Glutamatergic neuron (in vitro differentiated cells): Measurements from ENCODE around the gene RAE1. TPM values are rescaled to one million over a fixed set of nuclear protein-coding genes. Genes with fewer than 3 reads are reported as not detected.
"Not testable (repeated sequence)": the region's sequence is repeated elsewhere in the genome, so short reads cannot be mapped to it uniquely, and the experiment has no call there.

Experiments
- DNase-seq: peaks from one replicate; pipeline ENCODE4 v3.0.0; 2022
- H3K27ac Mint-ChIP-seq: one replicate; pipeline ENCODE4 v1.8.0; 2020; ENCODE audit warnings: mild to moderate bottlenecking, mixed read lengths, inconsistent platforms; ENCODE audit not compliant: unreplicated experiment
- H3K27me3 Mint-ChIP-seq: one replicate; pipeline ENCODE4 v1.8.0; 2020; ENCODE audit warnings: mild to moderate bottlenecking, moderate library complexity, mixed read lengths, inconsistent platforms; ENCODE audit not compliant: unreplicated experiment
- H3K36me3 Mint-ChIP-seq: one replicate; pipeline ENCODE4 v1.8.0; 2020; ENCODE audit warnings: mild to moderate bottlenecking, mixed read lengths, inconsistent platforms; ENCODE audit not compliant: unreplicated experiment
- H3K4me1 Mint-ChIP-seq: one replicate; pipeline ENCODE4 v1.8.0; 2020; ENCODE audit warnings: mild to moderate bottlenecking, low read depth, mixed read lengths, inconsistent platforms; ENCODE audit not compliant: unreplicated experiment
- H3K4me3 Mint-ChIP-seq: one replicate; pipeline ENCODE4 v1.8.0; 2020; ENCODE audit warnings: mild to moderate bottlenecking, mixed read lengths, inconsistent platforms; ENCODE audit not compliant: unreplicated experiment
- H3K9me3 Mint-ChIP-seq: one replicate; pipeline ENCODE4 v1.8.0; 2020; ENCODE audit warnings: mild to moderate bottlenecking, moderate library complexity, mixed read lengths, inconsistent platforms; ENCODE audit not compliant: unreplicated experiment
- CTCF ChIP-seq: fragments of 200-600 bp; sonication (generic); IDR thresholded peaks from one replicate; pipeline ENCODE4 v1.5.0; 2021; ENCODE audit not compliant: partially characterized antibody, unreplicated experiment
- total RNA-seq: library from RNA; stranded (reverse); fragmentation: NEBNext Ultra II Directional; extraction: Animal tissue kit (Norgen Biotek cat#: 25700); gene quantifications from one replicate; pipeline ENCODE4 v1.2.1, GENCODE V29; 2021; ENCODE audit not compliant: unreplicated experiment

RAE1 gene
- total RNA-seq, 1 donor from 2014 or later: 28.3 TPM

- H3K4me3 Mint-ChIP-seq: no peak overlapping the region
- no peaks in the 10 kb centered on the region for H3K36me3 Mint-ChIP-seq
- H3K27ac Mint-ChIP-seq: no peak overlapping the region
- no peak for DNase-seq
- TF ChIP-seq CTCF: no peak
- peaks cover 7% of the 10 kb centered on the region for H3K9me3 Mint-ChIP-seq
- peaks cover 6% of the 10 kb centered on the region for H3K4me1 Mint-ChIP-seq
- peaks cover 4% of the 10 kb centered on the region for H3K27me3 Mint-ChIP-seq
Observed at GRCh38 chr20:57347393-57347792, 3.7 kb upstream of the RAE1 start.

GRCh38 chr20:57348200-57348921 lies 2.7 kb upstream of the RAE1 start:
- not testable (repeated sequence) for H3K36me3 Mint-ChIP-seq, H3K9me3 Mint-ChIP-seq, H3K4me1 Mint-ChIP-seq, H3K27ac Mint-ChIP-seq, H3K27me3 Mint-ChIP-seq, DNase-seq, H3K4me3 Mint-ChIP-seq

DNA sequence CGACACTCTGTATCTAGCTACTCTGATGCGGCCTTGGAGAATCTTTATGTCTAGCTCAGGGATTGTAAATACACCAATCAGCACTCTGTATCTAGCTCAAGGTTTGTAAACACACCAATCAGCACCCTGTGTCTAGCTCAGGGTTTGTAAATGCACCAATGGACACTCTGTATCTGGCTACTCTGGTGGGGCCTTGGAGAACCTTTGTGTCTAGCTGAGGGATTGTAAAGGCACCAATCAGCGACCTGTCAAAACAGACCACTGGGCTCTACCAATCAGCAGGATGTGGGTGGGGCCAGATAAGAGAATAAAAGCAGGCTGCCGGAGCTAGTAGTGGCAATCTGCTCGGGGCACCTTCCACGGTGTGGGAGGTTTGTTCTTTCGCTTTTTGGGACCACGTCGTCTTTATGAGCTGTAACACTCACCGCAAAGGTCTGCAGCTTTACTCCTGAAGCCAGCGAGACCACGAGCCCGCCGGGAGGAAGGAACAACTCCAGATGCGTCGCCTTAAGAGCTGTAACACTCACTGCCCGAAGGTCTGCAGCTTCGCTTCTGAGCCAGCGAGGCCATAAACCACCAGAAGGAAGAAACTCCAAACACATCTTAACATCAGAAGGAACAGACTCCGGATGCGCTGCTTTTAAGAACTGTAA lies 2.0 kb upstream of the RAE1 start:
- H3K36me3 Mint-ChIP-seq, H3K4me1 Mint-ChIP-seq, H3K9me3 Mint-ChIP-seq, H3K4me3 Mint-ChIP-seq, H3K27ac Mint-ChIP-seq, DNase-seq, H3K27me3 Mint-ChIP-seq: not testable (repeated sequence)

GRCh38 chr20:57350081-57350710 lies 859 bp upstream of the RAE1 start:
- H3K36me3 Mint-ChIP-seq: no peaks in the 10 kb centered on the region
- H3K4me1 Mint-ChIP-seq: peaks cover 6% of the 10 kb centered on the region
- H3K4me3 Mint-ChIP-seq: peak overlapping the region; percentile 38

DNA sequence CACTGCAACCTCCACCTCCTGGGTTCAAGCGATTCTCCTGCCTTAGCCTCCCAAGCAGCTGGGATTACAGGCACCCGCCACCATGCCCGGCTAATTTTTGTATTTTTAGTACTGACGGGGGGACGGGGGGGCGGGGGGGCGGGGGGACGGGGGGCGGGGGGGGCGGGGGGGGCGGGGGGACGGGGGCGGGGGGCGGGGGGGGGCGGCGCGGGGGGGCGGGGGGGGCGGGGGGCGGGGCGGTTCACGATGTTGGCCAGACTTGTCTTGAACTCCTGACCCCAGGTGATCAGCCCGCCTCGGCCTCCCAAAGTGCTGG lies 371 bp upstream of the RAE1 start:
- not testable (repeated sequence) for H3K4me1 Mint-ChIP-seq, H3K27ac Mint-ChIP-seq, H3K36me3 Mint-ChIP-seq, DNase-seq, H3K9me3 Mint-ChIP-seq, H3K27me3 Mint-ChIP-seq
- peak overlapping the region; percentile 95 for H3K4me3 Mint-ChIP-seq

More at GRCh38 chr20:57350081-57350710, 859 bp upstream of the RAE1 start:
- Mint-ChIP-seq H3K27ac (no peak overlapping the region), H3K9me3 (peaks cover 7% of the 10 kb centered on the region), H3K27me3 (peaks cover 4% of the 10 kb centered on the region)
- no peak for TF ChIP-seq CTCF
- DNase-seq: no peak

GRCh38 chr20:57352305-57352704 lies 1.2 kb downstream of the RAE1 start:
- no peak for DNase-seq
- H3K27ac Mint-ChIP-seq: no peak overlapping the region
- peaks cover 4% of the 10 kb centered on the region for H3K27me3 Mint-ChIP-seq
- no peaks in the 10 kb centered on the region for H3K36me3 Mint-ChIP-seq
- H3K9me3 Mint-ChIP-seq: peaks cover 7% of the 10 kb centered on the region
- H3K4me1 Mint-ChIP-seq: peaks cover 6% of the 10 kb centered on the region
- TF ChIP-seq CTCF: no peak
- peak overlapping the region; percentile 95 for H3K4me3 Mint-ChIP-seq
